HepG2 (cell line): Measurements from ENCODE around the gene C19orf85. TPM values are rescaled to one million over a fixed set of nuclear protein-coding genes. Genes with fewer than 3 reads are reported as not detected.

ENCODE experiments used
- BHLHE40 ChIP-seq: IDR thresholded peaks from 2 replicates; pipeline ENCODE4 v1.6.1; 2011; ENCODE audit warnings: low read length, improper control_type of control experiment
- CHD2 ChIP-seq: IDR thresholded peaks from 2 replicates; pipeline ENCODE4 v1.6.1; 2011; ENCODE audit warnings: low read depth, low read length, improper control_type of control experiment
- GMEB2 ChIP-seq: IDR thresholded peaks from 2 replicates; pipeline ENCODE4 v1.6.1; 2016; ENCODE audit warnings: missing biosample characterization, missing genetic modification reagents, low read depth
- HOXD1 ChIP-seq: sonication (generic); formaldehyde crosslinking; IDR thresholded peaks from 2 replicates; pipeline ENCODE4 v1.5.0; 2020; ENCODE audit warnings: missing genetic modification reagents
- KDM5B ChIP-seq: sonication (generic); formaldehyde crosslinking; IDR thresholded peaks from 2 replicates; pipeline ENCODE4 v1.4.0; 2020; ENCODE audit warnings: missing genetic modification reagents, mild to moderate bottlenecking, borderline replicate concordance
- MATR3 ChIP-seq: sonication (generic); formaldehyde crosslinking; IDR thresholded peaks from 2 replicates; pipeline ENCODE4 v1.4.0; 2020; ENCODE audit warnings: missing genetic modification reagents
- MAZ ChIP-seq, 2 experiments: sonication (generic) in 1 of 2; formaldehyde crosslinking in 1 of 2; IDR thresholded peaks; 2 replicates each; pipeline versions ENCODE4 v1.5.0 to v1.6.1; 2012 to 2020; ENCODE audit warnings: low read depth in 2 of 2, mild to moderate bottlenecking in 2 of 2, borderline replicate concordance in 1 of 2, improper control_type of control experiment in 1 of 2, low read length in 1 of 2, missing genetic modification reagents in 1 of 2, moderate library complexity in 1 of 2
- NCOR1 ChIP-seq: fragments of 200-600 bp; sonication (generic); IDR thresholded peaks from 2 replicates; pipeline ENCODE4 v1.7.0; 2017; ENCODE audit warnings: antibody characterized with exemption, low read length, borderline replicate concordance
- NFYB ChIP-seq: sonication (generic); formaldehyde crosslinking; IDR thresholded peaks from 2 replicates; pipeline ENCODE4 v1.4.0; 2020; ENCODE audit warnings: missing genetic modification reagents
- SATB2 ChIP-seq: sonication (generic); formaldehyde crosslinking; IDR thresholded peaks from 2 replicates; pipeline ENCODE4 v1.5.0; 2020; ENCODE audit warnings: missing genetic modification reagents
- TEAD2 ChIP-seq: sonication (generic); formaldehyde crosslinking; IDR thresholded peaks from 2 replicates; pipeline ENCODE4 v1.9.0; 2021; ENCODE audit warnings: missing genetic modification reagents
- TOPORS ChIP-seq: sonication (generic); formaldehyde crosslinking; IDR thresholded peaks from 2 replicates; pipeline ENCODE4 v1.8.0; 2023; ENCODE audit warnings: mild to moderate bottlenecking, missing genetic modification reagents
- ZBTB14 ChIP-seq: sonication (generic); formaldehyde crosslinking; IDR thresholded peaks from 2 replicates; pipeline ENCODE4 v1.4.0; 2020; ENCODE audit warnings: missing genetic modification reagents
- ZBTB2 ChIP-seq: sonication (generic); formaldehyde crosslinking; IDR thresholded peaks from 2 replicates; pipeline ENCODE4 v1.8.0; 2022; ENCODE audit warnings: low read depth, missing genetic modification reagents
- ZFP41 ChIP-seq: sonication (generic); formaldehyde crosslinking; IDR thresholded peaks from 2 replicates; pipeline ENCODE4 v1.4.0; 2020; ENCODE audit warnings: mild to moderate bottlenecking, missing genetic modification reagents, borderline replicate concordance
- ZNF17 ChIP-seq: sonication (generic); formaldehyde crosslinking; IDR thresholded peaks from 2 replicates; pipeline ENCODE4 v1.5.0; 2020; ENCODE audit warnings: mild to moderate bottlenecking, missing genetic modification reagents
- ZNF180 ChIP-seq: sonication (generic); formaldehyde crosslinking; IDR thresholded peaks from 2 replicates; pipeline ENCODE4 v1.4.0; 2020; ENCODE audit warnings: low read depth, missing genetic modification reagents, borderline replicate concordance
- ZNF350 ChIP-seq: sonication (generic); formaldehyde crosslinking; IDR thresholded peaks from 2 replicates; pipeline ENCODE4 v1.4.0; 2020; ENCODE audit warnings: mild to moderate bottlenecking, low read depth, missing genetic modification reagents, borderline replicate concordance
- ZNF549 ChIP-seq: sonication (generic); formaldehyde crosslinking; IDR thresholded peaks from 2 replicates; pipeline ENCODE4 v1.5.0; 2020; ENCODE audit warnings: missing genetic modification reagents
- ZNF550 ChIP-seq: sonication (generic); formaldehyde crosslinking; IDR thresholded peaks from 2 replicates; pipeline ENCODE4 v1.4.0; 2020; ENCODE audit warnings: mild to moderate bottlenecking, missing genetic modification reagents, borderline replicate concordance
- ZNF572 ChIP-seq: sonication (generic); formaldehyde crosslinking; IDR thresholded peaks from 2 replicates; pipeline ENCODE4 v1.5.1; 2020; ENCODE audit warnings: mild to moderate bottlenecking, missing genetic modification reagents
- ZNF704 ChIP-seq: sonication (generic); formaldehyde crosslinking; IDR thresholded peaks from 2 replicates; pipeline ENCODE4 v1.8.1; 2023; ENCODE audit warnings: mild to moderate bottlenecking, inconsistent platforms, moderate library complexity, missing genetic modification reagents, borderline replicate concordance
- ZNF878 ChIP-seq: sonication (generic); formaldehyde crosslinking; IDR thresholded peaks from 2 replicates; pipeline ENCODE4 v1.8.1; 2023; ENCODE audit warnings: mild to moderate bottlenecking, missing genetic modification reagents, moderate library complexity
- ZSCAN5A ChIP-seq: sonication (generic); formaldehyde crosslinking; IDR thresholded peaks from 2 replicates; pipeline ENCODE4 v1.8.0; 2022; ENCODE audit warnings: mild to moderate bottlenecking, missing genetic modification reagents, borderline replicate concordance
- polyA plus RNA-seq, 8 experiments: library from polyadenylated mRNA; depleted of rRNA in 3 of 8; stranded (reverse) in 7 of 8; unstranded in 1 of 8; fragments of >200 nt; fragmentation: Illumina TruSeq in 4 of 8; extraction: Trizol in 4 of 8; gene quantifications; 2 replicates each; pipeline versions ENCODE4 v1.2.1 to v1.2.3, GENCODE V29; 2011 to 2016; ENCODE audit warnings: low read depth in 4 of 8, missing spikeins in 1 of 8, mixed read lengths in 1 of 8; ENCODE audit not compliant: insufficient read depth in 1 of 8
- total RNA-seq, 5 experiments: library from RNA; depleted of rRNA; stranded (reverse); fragments of >200 nt; fragmentation: Illumina TruSeq; extraction: Trizol; gene quantifications; 2 replicates each; pipeline ENCODE4 v1.2.3, GENCODE V29; 2016; ENCODE audit warnings: low read depth in 1 of 5

The C19orf85 gene
- total and polyA plus RNA-seq, 2 of the 13 experiments (the other 11 are each of a cell fraction or from before 2014, with no cell fraction given) = not detected

GRCh38 chr19:55460670-55461258 is 3.8 kb downstream of the C19orf85 start (continued):
- no peak for TF ChIP-seq ZSCAN5A
- no peak for TF ChIP-seq ZBTB2 (CRISPR knock-in tag)
- TF ChIP-seq GMEB2 (CRISPR knock-in tag) = no peak
- no peak for TF ChIP-seq KDM5B (CRISPR knock-in tag)
- no peak; the same call in 1 of the 2 replicates for TF ChIP-seq NCOR1
- no peak for TF ChIP-seq TOPORS (CRISPR knock-in tag)
- 0 out of 2 replicates have a peak, but pooled peaks have one; percentile 78 for TF ChIP-seq ZNF878
- no peak for TF ChIP-seq ZNF180 (CRISPR knock-in tag)
- no peak for TF ChIP-seq ZNF350 (CRISPR knock-in tag)
- TF ChIP-seq ZFP41 (CRISPR knock-in tag) = no peak
- TF ChIP-seq SATB2 (CRISPR knock-in tag) = no peak
- 0 out of 2 replicates have a peak, but pooled peaks have one; percentile 51 for TF ChIP-seq MAZ (IDR thresholded peaks at IDR 0.05; ENCODE audit: borderline replicate concordance, low read depth, low read length)
- peak; percentile 48; the same call in 1 of the 2 replicates for TF ChIP-seq MAZ (CRISPR knock-in tag; IDR thresholded peaks at IDR 0.05; ENCODE audit: low read depth)
- no peak for TF ChIP-seq ZNF17 (CRISPR knock-in tag)
- no peak for TF ChIP-seq MATR3 (CRISPR knock-in tag)
- no peak for TF ChIP-seq TEAD2 (CRISPR knock-in tag)
- no peak for TF ChIP-seq ZNF704 (CRISPR knock-in tag)
- no peak for TF ChIP-seq ZNF572 (CRISPR knock-in tag)
- TF ChIP-seq HOXD1 (CRISPR knock-in tag) = no peak
- TF ChIP-seq ZBTB14 = no peak
- TF ChIP-seq ZNF550 (CRISPR knock-in tag) = no peak
- TF ChIP-seq NFYB (CRISPR knock-in tag) = no peak
- no peak for TF ChIP-seq BHLHE40
- TF ChIP-seq ZNF549 (CRISPR knock-in tag) = no peak
- TF ChIP-seq CHD2 = no peak
